ENCODE data around the gene HES4. TPM values are rescaled to one million over a fixed set of nuclear protein-coding genes. Genes with fewer than 3 reads are reported as not detected.

HES4 gene
- total and polyA plus RNA-seq, 4 experiments from 2014 or later: 0.36 TPM; not detected in 3

GRCh38 chr1:967466-968343, 32.2 kb downstream of the HES4 start:
- H3K4me1 ChIP-seq (ENCODE audit: insufficient read depth, low read length): peaks cover 18% of the 10 kb centered on the region
- H3K27me3 Mint-ChIP-seq: peaks cover 1 to 2% of the 10 kb centered on the region in 2 donors
- no peaks in the 10 kb centered on the region for H3K36me3 Mint-ChIP-seq
- H3K4me3 Mint-ChIP-seq: peak overlapping the region in 3 of 8 donors; percentile 13 to 31 (median 26)
- H3K27ac ChIP-seq (ENCODE audit: low read depth, low read length): no peak overlapping the region
- POLR2A ChIA-PET (ENCODE audit: partially characterized antibody): interaction anchor here (0.6 to 1.3 kb wide), 6 partner anchors 8 to 93 kb away, joined by 3 to 11 read pairs (median 8); partner anchors contain the start of genes ISG15 and NOC2L
- H3K9me3 Mint-ChIP-seq: no peaks in the 10 kb centered on the region
- no peaks in the 10 kb centered on the region for H3K9me3 ChIP-seq (ENCODE audit: control insufficient read depth in 1 of 2, low read length in 2 of 2)
- peak overlapping the region in 1 of 2 donors; percentile 67 for H3K4me3 ChIP-seq (ENCODE audit: low read length in 2 of 2)
- no peaks in the 10 kb centered on the region for H3K27me3 ChIP-seq (ENCODE audit: insufficient read depth, low read length)
- CTCF ChIA-PET (ENCODE audit: partially characterized antibody): interaction anchor here (1.5 to 1.7 kb wide), 2 partner anchors 8 to 62 kb away, joined by 7 to 9 read pairs; no protein-coding TSS in a partner anchor
- H3K27ac Mint-ChIP-seq: no peak overlapping the region
- H3K36me3 ChIP-seq (ENCODE audit: insufficient read depth, low read length): no peaks in the 10 kb centered on the region
- intact Hi-C loops (cut with micrococcal nuclease): no loop called here
- DNase-seq: no peak
- H3K4me1 Mint-ChIP-seq: peaks cover 0 to 14% (median under 1%) of the 10 kb centered on the region in 4 donors

DNA sequence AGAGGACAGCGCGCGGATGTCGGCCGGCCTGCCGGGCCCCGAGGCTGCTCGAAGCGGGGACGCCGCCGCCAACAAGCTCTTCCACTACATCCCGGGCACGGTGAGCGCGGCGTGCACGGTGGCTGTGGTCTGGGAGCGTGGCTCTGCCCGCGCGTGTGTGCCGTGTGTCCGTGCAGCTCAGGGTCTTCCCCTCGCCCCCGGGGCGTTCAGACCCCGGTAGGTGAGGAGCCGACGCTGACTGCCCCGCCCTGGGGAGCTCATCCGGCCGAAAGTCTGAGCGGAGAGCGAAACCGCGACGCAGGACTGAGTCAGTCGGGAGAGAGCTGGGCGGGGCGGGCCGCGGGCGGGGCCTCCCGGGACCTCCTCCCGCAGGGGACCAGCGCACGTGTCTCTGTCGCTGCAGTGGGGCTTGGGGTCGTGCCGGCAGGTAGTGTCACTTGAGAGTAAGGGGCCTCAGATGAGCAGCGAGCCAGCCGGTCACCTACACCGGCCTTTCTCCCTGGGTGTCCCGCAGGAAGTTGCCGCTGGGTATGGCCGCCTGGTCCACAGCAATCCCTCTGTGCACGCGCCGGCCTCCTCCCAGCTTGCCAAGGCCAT, 33.1 kb downstream of the HES4 start:
- peaks cover 18% of the 10 kb centered on the region for H3K4me1 ChIP-seq (ENCODE audit: insufficient read depth, low read length)
- no peaks in the 10 kb centered on the region for H3K36me3 ChIP-seq (ENCODE audit: insufficient read depth, low read length)
- CTCF ChIA-PET (ENCODE audit: partially characterized antibody): interaction anchor here (0.9 to 1.7 kb wide), 4 partner anchors 8 to 97 kb away, joined by 3 to 9 read pairs (median 5); partner anchors contain the start of gene NOC2L
- no peaks in the 10 kb centered on the region for H3K27me3 ChIP-seq (ENCODE audit: insufficient read depth, low read length)
- H3K27ac ChIP-seq (ENCODE audit: low read depth, low read length): peak overlapping the region; percentile 67
- Mint-ChIP-seq H3K27ac (peak overlapping the region in 3 of 7 donors; percentile 41 to 53 (median 52)), H3K36me3 (no peaks in the 10 kb centered on the region), H3K27me3 (peaks cover 1 to 2% of the 10 kb centered on the region in 2 donors), H3K4me3 (peak overlapping the region; percentile 76 to 91 (median 81)), H3K9me3 (no peaks in the 10 kb centered on the region), H3K4me1 (peaks cover 0 to 14% (median 3%) of the 10 kb centered on the region in 4 donors)
- DNase-seq: peak; percentile 53 to 79 (median 61)
- intact Hi-C loops (cut with micrococcal nuclease): no loop called here
- peak overlapping the region; percentile 47 to 67 for H3K4me3 ChIP-seq (ENCODE audit: low read length in 2 of 2)
- POLR2A ChIA-PET (ENCODE audit: partially characterized antibody): interaction anchor here (0.7 to 1.3 kb wide), 8 partner anchors 8 to 382 kb away, joined by 3 to 11 read pairs (median 6); partner anchors contain the start of genes ISG15 and NOC2L
- no peaks in the 10 kb centered on the region for H3K9me3 ChIP-seq (ENCODE audit: control insufficient read depth in 1 of 2, low read length in 2 of 2)

- CTCF ChIA-PET (ENCODE audit: partially characterized antibody): interaction anchor here (0.9 to 1.7 kb wide), 4 partner anchors 8 to 97 kb away, joined by 3 to 9 read pairs (median 5); partner anchors contain the start of gene NOC2L
- H3K36me3 Mint-ChIP-seq: no peaks in the 10 kb centered on the region
- no peaks in the 10 kb centered on the region for H3K27me3 ChIP-seq (ENCODE audit: insufficient read depth, low read length)
- H3K9me3 Mint-ChIP-seq: no peaks in the 10 kb centered on the region
- H3K4me3 ChIP-seq (ENCODE audit: low read length in 2 of 2): peak within 1 kb of the TSS; percentile 47 to 67
- no peaks in the 10 kb centered on the region for H3K9me3 ChIP-seq (ENCODE audit: control insufficient read depth in 1 of 2, low read length in 2 of 2)
- H3K27me3 Mint-ChIP-seq: peaks cover 1 to 2% of the 10 kb centered on the region in 2 donors
- peak within 1 kb of the TSS; percentile 76 to 91 (median 81) for H3K4me3 Mint-ChIP-seq
- H3K36me3 ChIP-seq (ENCODE audit: insufficient read depth, low read length): no peaks in the 10 kb centered on the region
- peak within 1 kb of the TSS; percentile 67 for H3K27ac ChIP-seq (ENCODE audit: low read depth, low read length)
- H3K4me1 ChIP-seq (ENCODE audit: insufficient read depth, low read length): peaks cover 24% of the 10 kb centered on the region
- POLR2A ChIA-PET (ENCODE audit: partially characterized antibody): interaction anchor here (0.7 to 1.3 kb wide), 9 partner anchors 8 to 382 kb away, joined by 3 to 11 read pairs (median 4); partner anchors contain the start of genes ISG15 and NOC2L
- H3K4me1 Mint-ChIP-seq: peaks cover 0 to 14% (median 5%) of the 10 kb centered on the region in 4 donors
- DNase-seq: peak in 2 of 5 donors; percentile 12 to 53
- H3K27ac Mint-ChIP-seq: peak within 1 kb of the TSS in 4 of 7 donors; percentile 41 to 53 (median 50)
- intact Hi-C loops (cut with micrococcal nuclease): no loop called here
Measured at GRCh38 chr1:966135-966703, 33.7 kb downstream of the HES4 start, which contains the start of gene PLEKHN1. TSS of gene PLEKHN1 (plus strand) at chr1:966482. CDS start at chr1:966532, 50 bp downstream.

DNA sequence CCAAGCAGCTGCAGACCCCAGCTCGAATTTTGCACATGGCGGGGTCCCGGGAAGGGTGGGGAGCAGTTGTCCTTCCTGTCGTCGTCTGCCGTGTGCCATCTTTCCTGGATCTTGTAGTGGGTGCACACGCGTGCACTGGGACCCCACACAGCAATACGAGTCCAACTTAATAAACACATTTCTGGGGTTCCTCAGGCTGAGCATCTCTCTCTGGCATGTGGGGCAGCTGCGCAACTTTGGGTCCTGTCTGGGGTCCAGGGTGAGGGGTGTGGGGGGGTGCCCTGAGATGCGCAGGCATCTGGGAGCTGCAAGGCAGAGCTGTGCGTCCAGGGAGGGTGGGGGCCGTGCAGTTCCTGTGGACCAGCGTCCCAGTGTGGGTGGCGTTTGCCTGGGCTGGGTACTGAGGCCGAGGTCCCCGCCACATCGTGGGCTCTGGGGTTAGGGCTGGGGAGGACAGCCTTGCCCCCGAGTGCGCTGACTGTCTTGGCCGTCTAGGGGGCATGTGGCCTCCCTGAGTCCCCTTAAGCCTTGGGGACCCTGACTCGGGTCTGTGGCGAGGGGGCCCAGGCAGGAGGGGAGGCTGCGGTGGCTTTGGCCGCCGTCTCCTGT, 34.3 kb downstream of the HES4 start:
- H3K36me3 ChIP-seq (ENCODE audit: insufficient read depth, low read length): no peaks in the 10 kb centered on the region
- intact Hi-C loops (cut with micrococcal nuclease): no loop called here
- H3K27me3 ChIP-seq (ENCODE audit: insufficient read depth, low read length): no peaks in the 10 kb centered on the region
- no peaks in the 10 kb centered on the region for H3K9me3 ChIP-seq (ENCODE audit: control insufficient read depth in 1 of 2, low read length in 2 of 2)
- peak overlapping the region; percentile 67 for H3K27ac ChIP-seq (ENCODE audit: low read depth, low read length)
- CTCF ChIA-PET (ENCODE audit: partially characterized antibody): no interaction called here
- POLR2A ChIA-PET (ENCODE audit: partially characterized antibody): interaction anchor here (1.1 kb wide), 1 partner anchor 31 kb away, joined by 4 read pairs; no protein-coding TSS in a partner anchor
- peak overlapping the region in 1 of 2 donors; percentile 67 for H3K4me3 ChIP-seq (ENCODE audit: low read length in 2 of 2)
- peaks cover 1 to 2% of the 10 kb centered on the region in 2 donors for H3K27me3 Mint-ChIP-seq
- H3K4me3 Mint-ChIP-seq: peak overlapping the region in 5 of 8 donors; percentile 9 to 43 (median 20)
- H3K4me1 Mint-ChIP-seq: peaks cover 0 to 14% (median 5%) of the 10 kb centered on the region in 4 donors
- H3K36me3 Mint-ChIP-seq: no peaks in the 10 kb centered on the region
- H3K4me1 ChIP-seq (ENCODE audit: insufficient read depth, low read length): peaks cover 25% of the 10 kb centered on the region
- H3K27ac Mint-ChIP-seq: peak overlapping the region in 2 of 7 donors; percentile 30 to 48
- DNase-seq: peak in 1 of 5 donors; percentile 39
- H3K9me3 Mint-ChIP-seq: no peaks in the 10 kb centered on the region

- H3K4me1 ChIP-seq (ENCODE audit: insufficient read depth, low read length): peaks cover 25% of the 10 kb centered on the region
Measured at GRCh38 chr1:964691-965525, 35.0 kb downstream of the HES4 start.

More at GRCh38 chr1:964691-965525, 35.0 kb downstream of the HES4 start:
- Histone ChIP-seq H3K27ac (ENCODE audit: low read depth, low read length) (no peak overlapping the region), H3K36me3 (ENCODE audit: insufficient read depth, low read length) (no peaks in the 10 kb centered on the region), H3K27me3 (ENCODE audit: insufficient read depth, low read length) (no peaks in the 10 kb centered on the region), H3K9me3 (ENCODE audit: control insufficient read depth in 1 of 2, low read length in 2 of 2) (no peaks in the 10 kb centered on the region), H3K4me3 (ENCODE audit: low read length in 2 of 2) (no peak overlapping the region)
- Mint-ChIP-seq H3K36me3 (peaks cover 0 to 2% of the 10 kb centered on the region in 2 donors), H3K4me1 (peaks cover 0 to 14% (median 5%) of the 10 kb centered on the region in 4 donors), H3K27ac (peak overlapping the region in 2 of 7 donors; percentile 82 to 88), H3K9me3 (no peaks in the 10 kb centered on the region), H3K4me3 (peak overlapping the region in 2 of 8 donors; percentile 21 to 28), H3K27me3 (peaks cover 1 to 2% of the 10 kb centered on the region in 2 donors)
- ChIA-PET CTCF (ENCODE audit: partially characterized antibody) (no interaction called here), POLR2A (ENCODE audit: partially characterized antibody) (interaction anchor here (1.1 kb wide), 1 partner anchor 30 kb away, joined by 4 read pairs; no protein-coding TSS in a partner anchor)
- peak in 1 of 5 donors; percentile 38 for DNase-seq
- intact Hi-C loops (cut with micrococcal nuclease): no loop called here

Data from CD4-positive, alpha-beta memory T cell (primary cell).